Subcutaneous adipose tissue (tissue), 4 donors: Measurements from ENCODE around the gene OPN1SW. TPM values are rescaled to one million over a fixed set of nuclear protein-coding genes. Genes with fewer than 3 reads are reported as not detected.

Experiments
- total RNA-seq, 4 donors: library from RNA; depleted of rRNA; stranded (reverse); fragments of >200 nt; gene quantifications; one replicate each; pipeline ENCODE4 v1.1.0, GENCODE V29; 2016
- TF ChIP-seq, protein P1 (sequence below): fragments of 450-650 bp; IDR thresholded peaks from one replicate; pipeline ENCODE4 v1.5.1; 2016; ENCODE audit warnings: low read depth, mild to moderate bottlenecking, control low read depth, antibody characterized with exemption, moderate library complexity

The OPN1SW gene
- total RNA-seq, 4 donors from 2014 or later = not detected

DNA sequence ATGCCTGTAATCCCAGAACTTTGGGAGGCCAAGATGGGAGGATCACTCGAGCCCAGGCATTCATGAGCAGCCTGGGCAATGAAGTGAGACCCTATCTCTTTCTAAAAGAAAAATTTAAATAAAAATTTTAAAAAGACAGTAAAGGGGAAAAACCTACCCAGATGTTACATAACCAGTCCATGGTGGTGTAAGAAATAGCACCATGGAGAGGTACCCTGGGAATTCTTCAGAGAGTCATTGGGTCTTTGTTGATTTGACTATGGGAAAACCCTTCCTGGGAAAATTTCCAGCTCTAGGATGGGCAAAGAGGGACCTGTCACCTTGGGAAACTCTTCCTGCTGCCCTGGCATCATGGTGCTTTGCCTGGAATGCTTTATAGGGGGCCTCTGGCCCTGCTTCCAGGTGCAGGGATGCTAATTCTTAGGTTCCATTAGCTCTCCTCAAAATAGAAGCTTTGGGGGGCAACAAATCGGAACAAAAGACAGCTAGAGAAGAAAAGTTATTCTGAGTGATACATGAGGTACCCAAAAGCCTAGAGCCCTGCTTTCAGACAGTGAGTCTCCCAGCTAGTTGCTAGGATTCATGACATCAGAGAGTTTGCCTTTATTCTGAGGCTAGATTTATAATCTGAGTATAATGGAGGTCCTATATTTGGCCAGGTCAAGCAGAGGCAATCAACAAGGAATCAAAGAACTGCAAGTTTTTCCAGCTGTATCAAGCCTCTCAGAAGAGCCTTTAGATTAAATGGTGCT lies 26.2 kb upstream of the OPN1SW start:
- TF ChIP-seq, protein P1, sequence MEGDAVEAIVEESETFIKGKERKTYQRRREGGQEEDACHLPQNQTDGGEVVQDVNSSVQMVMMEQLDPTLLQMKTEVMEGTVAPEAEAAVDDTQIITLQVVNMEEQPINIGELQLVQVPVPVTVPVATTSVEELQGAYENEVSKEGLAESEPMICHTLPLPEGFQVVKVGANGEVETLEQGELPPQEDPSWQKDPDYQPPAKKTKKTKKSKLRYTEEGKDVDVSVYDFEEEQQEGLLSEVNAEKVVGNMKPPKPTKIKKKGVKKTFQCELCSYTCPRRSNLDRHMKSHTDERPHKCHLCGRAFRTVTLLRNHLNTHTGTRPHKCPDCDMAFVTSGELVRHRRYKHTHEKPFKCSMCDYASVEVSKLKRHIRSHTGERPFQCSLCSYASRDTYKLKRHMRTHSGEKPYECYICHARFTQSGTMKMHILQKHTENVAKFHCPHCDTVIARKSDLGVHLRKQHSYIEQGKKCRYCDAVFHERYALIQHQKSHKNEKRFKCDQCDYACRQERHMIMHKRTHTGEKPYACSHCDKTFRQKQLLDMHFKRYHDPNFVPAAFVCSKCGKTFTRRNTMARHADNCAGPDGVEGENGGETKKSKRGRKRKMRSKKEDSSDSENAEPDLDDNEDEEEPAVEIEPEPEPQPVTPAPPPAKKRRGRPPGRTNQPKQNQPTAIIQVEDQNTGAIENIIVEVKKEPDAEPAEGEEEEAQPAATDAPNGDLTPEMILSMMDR = no peak

DNA sequence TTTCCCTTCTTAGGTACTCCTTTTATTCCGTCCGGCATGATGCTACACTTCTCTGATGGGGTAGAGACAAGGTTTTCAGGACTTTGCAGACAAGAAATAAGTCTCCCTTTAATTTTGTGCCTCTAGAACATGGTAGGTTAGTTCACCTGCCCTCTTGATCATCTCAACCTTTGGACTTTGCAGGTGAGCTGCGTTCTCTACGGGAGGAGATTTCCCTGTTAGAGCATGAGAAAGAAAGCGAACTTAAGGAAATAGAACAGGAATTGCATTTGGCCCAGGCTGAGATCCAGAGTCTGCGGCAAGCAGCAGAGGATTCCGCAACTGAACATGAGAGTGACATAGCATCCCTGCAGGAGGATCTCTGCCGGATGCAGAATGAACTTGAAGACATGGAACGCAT lies 25.4 kb upstream of the OPN1SW start:
- TF ChIP-seq, protein P1 = no peak

DNA sequence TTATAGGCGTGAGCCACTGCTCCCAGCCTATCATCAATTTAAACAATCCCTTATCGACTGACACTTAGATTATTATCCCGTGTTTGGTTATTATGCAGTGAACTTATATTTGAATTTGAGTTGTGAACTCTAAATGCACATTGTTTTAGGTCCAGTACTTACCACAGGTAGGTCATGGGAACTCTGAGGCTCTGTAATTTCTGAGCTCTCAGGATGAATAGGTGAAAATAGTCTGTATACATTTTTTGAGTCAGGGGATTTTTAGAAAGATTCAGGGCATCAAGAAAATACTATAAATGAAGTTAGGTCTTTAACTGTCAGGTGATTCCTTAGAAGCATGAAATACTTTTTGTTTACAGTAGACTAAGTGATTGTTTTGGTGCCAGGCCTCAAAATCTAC lies 25.0 kb upstream of the OPN1SW start:
- TF ChIP-seq, protein P1 = no peak

DNA sequence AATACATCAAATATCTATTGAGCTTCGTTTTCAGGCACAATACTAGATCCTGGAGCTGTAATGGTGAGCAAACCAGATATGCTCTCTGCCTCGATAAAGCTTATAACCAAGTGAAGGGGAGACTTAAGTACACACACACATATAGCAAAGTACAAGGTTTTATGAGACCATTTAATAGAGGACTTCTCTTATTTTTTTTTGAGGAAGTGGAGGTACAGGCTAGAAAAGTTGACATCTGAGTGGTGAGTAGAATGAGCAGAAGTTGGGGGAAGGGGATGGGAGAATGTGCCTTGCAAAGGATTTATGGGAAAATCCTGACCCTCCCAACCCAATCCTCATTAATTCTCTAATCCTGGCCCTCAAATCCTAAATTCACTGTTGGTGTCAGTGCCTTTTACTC lies 23.9 kb upstream of the OPN1SW start:
- TF ChIP-seq, protein P1 = no peak

DNA sequence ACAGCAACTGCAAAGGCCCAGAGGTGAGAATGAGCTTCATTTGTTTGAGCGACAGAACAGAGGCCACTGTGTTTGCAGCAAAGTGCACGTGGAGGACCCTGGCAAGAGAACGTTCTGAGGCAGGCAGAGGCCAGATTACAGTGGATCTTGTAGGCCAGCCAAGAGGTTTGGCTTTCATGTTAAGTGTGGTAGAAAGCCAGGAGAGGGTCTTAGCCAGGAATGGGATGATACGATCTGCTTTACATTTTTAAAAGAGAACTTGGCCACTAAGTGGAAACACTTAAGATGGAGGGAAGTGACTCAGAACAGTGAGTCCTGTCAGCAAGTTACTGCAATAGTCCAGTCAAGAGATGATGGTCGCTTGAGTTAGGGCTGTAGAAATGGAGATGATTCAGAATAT lies 20.7 kb upstream of the OPN1SW start:
- TF ChIP-seq, protein P1 = no peak

DNA sequence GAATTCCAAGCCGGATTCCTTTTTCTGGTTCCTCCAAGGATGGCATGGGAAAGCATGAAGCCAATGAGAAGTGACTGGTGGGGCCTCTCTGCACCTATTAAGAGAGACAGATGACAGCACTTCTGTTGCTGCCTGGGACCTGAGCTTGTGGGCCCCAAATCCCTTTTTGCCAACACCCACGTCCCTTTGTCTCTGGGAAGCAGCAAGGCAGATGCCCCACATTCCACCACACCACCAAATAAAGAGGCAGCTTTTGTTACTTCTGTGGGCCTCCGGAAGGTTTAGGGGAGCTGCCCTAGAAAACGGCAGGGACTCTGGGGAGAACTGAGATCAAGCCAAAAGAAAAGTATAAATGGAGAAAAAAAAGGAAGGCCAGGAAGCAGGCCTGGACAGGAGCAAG lies 19.5 kb upstream of the OPN1SW start:
- TF ChIP-seq, protein P1 = no peak

DNA sequence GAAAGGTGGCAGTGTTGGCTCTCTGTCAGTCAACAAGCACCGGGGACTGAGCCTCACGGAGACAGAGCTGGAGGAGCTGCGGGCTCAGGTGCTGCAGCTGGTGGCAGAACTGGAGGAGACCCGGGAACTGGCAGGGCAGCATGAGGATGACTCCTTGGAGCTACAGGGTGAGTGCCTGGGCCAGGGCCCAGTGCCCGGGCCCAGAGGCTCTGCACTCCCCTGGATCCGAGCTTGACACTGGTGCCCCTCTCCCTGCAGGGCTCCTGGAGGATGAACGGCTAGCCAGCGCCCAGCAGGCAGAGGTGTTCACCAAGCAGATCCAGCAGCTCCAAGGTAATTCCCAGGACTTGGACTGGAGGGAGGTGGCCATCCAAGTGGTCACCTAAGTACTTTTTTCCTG lies 18.8 kb upstream of the OPN1SW start:
- TF ChIP-seq, protein P1 = no peak
